C4-2B (cell line): ENCODE results near the gene HTT.

Experiments
- H3K27ac ChIP-seq: fragments of 450-650 bp; 2 replicates; pipeline ENCODE4 v1.5.1; 2017
- ZFX ChIP-seq: fragments of 450-650 bp; IDR thresholded peaks from 2 replicates; pipeline ENCODE4 v1.6.1; 2017
- TF ChIP-seq, protein P1 (sequence below): fragments of 450-650 bp; conservative IDR thresholded peaks from 2 replicates; pipeline ENCODE4 v1.5.1; 2017; ENCODE audit warnings: mild to moderate bottlenecking

HTT gene

DNA sequence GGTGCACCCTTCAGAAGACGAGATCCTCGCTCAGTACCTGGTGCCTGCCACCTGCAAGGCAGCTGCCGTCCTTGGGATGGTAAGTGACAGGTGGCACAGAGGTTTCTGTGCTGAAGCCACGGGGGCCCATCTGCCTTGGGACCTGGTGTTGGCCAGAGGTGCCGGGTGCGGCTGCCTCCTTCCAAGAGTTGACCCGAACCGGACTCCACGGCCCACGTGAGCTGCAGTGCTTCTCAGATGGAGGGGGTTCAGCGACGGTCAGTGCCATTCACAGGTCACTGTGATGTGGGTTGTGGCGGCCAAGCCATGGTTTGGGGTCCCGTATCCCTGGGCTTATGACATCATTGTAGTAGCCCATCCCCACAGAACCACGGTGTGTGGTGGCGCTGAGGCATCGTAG lies 155.5 kb downstream of the HTT start:
- TF ChIP-seq, protein P1, sequence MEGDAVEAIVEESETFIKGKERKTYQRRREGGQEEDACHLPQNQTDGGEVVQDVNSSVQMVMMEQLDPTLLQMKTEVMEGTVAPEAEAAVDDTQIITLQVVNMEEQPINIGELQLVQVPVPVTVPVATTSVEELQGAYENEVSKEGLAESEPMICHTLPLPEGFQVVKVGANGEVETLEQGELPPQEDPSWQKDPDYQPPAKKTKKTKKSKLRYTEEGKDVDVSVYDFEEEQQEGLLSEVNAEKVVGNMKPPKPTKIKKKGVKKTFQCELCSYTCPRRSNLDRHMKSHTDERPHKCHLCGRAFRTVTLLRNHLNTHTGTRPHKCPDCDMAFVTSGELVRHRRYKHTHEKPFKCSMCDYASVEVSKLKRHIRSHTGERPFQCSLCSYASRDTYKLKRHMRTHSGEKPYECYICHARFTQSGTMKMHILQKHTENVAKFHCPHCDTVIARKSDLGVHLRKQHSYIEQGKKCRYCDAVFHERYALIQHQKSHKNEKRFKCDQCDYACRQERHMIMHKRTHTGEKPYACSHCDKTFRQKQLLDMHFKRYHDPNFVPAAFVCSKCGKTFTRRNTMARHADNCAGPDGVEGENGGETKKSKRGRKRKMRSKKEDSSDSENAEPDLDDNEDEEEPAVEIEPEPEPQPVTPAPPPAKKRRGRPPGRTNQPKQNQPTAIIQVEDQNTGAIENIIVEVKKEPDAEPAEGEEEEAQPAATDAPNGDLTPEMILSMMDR: no peak
- no peak for TF ChIP-seq ZFX
- no peak overlapping the region for H3K27ac ChIP-seq

DNA sequence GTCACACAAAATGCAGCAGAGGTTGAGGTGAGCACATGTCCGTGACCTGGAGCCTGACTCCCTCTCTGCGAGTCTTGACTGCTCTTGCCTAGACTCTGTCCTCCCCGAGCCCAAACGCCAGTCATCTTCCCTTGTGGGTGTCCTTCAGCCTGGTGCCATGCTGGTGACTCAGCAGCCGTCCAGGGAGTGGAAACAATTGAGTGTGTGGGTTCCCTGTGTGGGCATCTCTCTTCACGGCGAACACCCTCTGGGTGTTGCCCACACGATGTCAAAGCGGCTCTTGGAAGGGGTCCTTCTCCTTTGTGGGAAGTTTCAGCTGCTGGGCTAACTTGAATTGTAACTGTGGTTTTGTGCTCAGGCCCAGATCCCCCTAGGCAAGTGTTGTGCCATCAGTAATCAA lies 157.0 kb downstream of the HTT start:
- TF ChIP-seq, protein P1: no peak
- no peak for TF ChIP-seq ZFX
- H3K27ac ChIP-seq: no peak overlapping the region

DNA sequence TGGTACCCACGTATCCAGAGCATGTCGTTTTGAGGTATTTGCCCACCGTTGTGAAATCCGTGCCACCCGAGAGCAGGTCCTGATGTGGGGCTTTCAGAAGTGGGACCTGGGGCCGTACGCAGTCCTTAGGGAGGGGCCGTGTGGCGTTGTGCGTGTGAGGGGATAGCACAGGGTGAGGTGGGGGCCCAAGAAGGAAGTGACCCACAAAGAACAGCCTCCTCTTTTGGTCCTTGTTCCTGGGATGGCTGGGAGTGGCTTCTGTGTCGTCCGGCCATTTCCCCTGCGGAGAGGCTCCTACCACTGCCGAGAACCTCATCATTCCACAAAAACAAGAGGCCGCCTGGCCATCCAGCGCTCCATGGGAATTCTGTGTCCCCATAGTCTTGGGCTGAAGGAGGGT lies 157.5 kb downstream of the HTT start:
- H3K27ac ChIP-seq: no peak overlapping the region
- TF ChIP-seq ZFX: no peak
- TF ChIP-seq, protein P1: no peak

DNA sequence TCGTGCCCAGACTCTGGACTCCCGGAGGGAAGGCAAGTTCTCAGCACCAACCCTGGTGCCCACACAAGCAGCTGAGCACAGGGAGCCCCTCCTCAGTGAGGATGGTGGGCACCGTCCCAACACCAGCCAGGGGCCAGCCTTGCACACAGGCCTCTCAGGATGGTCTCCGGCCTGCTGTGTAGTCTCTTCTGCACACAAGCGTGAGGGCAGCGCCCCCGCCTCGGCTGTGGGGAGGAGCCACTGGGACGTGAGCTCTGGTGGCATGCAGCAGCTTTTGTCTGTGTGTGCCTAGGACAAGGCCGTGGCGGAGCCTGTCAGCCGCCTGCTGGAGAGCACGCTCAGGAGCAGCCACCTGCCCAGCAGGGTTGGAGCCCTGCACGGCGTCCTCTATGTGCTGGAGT lies 158.4 kb downstream of the HTT start:
- TF ChIP-seq, protein P1: no peak
- TF ChIP-seq ZFX: no peak
- no peak overlapping the region for H3K27ac ChIP-seq

DNA sequence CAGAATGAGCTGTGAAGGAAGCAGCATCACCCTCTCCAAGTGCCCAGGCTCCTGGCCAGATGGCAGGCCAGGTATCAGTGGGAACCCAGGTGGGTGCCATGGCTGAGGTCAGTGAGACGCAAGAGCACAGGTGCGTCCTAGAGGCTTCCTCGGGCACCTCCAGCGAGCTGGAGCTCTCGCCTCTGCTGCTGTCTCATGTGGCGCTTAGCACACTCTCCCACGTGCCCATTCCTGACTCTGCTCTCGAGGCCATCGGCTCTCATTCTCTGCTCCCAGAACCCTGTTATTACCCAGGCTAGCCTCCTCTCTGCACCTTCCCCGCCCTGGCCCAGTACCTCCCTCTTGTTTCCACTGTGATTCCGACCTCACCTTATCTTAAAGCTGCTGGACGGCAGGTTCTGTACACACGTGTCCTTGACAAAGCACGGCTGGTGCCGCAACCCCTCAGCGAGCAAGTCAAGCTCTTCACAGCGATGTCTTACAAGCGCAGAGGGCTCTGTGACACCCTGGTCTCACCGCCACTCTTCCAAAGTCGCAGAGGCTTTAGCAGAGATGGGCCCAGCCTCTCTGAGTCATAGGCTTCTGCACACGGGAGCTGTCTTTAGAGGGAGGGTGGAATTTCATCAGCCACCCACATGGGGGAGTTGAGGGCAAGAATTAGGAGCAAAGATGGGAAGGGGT lies 159.1 kb downstream of the HTT start:
- no peak for TF ChIP-seq ZFX
- TF ChIP-seq, protein P1: no peak
- no peak overlapping the region for H3K27ac ChIP-seq

DNA sequence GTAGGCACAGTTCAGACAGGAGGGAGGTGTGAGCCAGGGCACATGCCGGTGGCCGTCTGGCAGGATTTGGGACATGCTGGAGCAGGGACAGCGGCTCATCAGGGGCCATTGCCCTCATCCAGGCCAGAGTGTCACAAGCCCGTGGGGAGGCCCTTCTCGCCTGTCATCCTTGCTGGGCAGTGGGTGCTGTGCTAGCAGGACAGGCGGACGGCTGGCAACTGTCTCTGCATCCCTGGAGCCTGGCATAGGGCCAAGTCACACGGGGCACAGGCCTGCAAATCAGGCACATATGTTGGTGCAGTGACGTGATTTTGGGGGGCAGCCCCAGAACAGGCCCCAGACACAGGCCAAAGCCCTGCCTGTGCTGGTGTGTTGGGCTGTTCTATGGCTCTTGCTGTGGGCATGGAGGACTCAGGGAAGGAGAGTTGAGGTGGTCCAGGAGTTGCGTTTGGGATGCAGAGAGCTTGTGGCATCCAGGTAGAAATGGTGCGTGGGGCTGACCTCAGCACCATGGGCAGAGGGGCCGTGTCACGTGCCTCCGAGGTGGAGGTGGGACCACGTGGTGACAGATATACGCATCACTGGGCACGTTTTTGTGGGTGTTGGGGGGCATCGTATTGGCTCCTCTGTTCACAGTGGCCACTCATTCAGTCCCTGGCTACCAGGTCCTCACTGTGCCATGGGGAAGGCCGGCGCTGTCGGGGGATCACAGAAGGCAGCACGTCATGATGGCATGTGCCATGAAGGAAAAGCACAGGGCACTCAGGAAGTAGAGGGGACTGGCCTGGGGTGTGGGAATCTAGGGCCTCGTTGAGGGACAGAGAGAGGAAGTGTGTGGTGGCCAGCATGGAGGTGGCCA lies 159.9 kb downstream of the HTT start:
- no peak overlapping the region for H3K27ac ChIP-seq
- no peak for TF ChIP-seq ZFX
- TF ChIP-seq, protein P1: no peak

DNA sequence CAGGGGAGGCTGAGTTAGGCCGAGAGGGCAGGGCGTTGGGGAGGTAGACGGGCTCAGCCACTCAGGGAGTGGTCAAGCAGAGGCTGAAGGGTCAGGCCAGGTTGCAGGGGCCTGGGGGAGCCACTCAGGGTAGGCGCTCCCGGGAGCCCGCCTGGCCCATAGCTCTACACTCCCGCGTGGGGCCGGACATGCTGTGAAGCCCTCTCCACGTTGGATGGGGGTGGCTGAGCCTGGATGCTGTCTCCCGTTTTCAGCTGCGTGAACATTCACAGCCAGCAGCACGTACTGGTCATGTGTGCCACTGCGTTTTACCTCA lies 160.5 kb downstream of the HTT start:
- TF ChIP-seq, protein P1: no peak
- no peak for TF ChIP-seq ZFX
- no peak overlapping the region for H3K27ac ChIP-seq
